Activated CD4-positive, alpha-beta T cell treated with anti-CD3 and anti-CD28 coated beads, Interleukin-2, amount 50 U/mL, for 4 hours (primary cell): ENCODE results near the gene HNRNPM.
A peak's percentile ranks its signal among the peaks of the same experiment; 100 is the strongest.
"Not testable (repeated sequence)": the region's sequence is repeated elsewhere in the genome, so short reads cannot be mapped to it uniquely, and the experiment has no call there.

Experiments
- DNase-seq, 2 experiments: peaks; one replicate each; pipeline ENCODE4 v3.0.0-alpha.2; 2020

HNRNPM gene

DNA sequence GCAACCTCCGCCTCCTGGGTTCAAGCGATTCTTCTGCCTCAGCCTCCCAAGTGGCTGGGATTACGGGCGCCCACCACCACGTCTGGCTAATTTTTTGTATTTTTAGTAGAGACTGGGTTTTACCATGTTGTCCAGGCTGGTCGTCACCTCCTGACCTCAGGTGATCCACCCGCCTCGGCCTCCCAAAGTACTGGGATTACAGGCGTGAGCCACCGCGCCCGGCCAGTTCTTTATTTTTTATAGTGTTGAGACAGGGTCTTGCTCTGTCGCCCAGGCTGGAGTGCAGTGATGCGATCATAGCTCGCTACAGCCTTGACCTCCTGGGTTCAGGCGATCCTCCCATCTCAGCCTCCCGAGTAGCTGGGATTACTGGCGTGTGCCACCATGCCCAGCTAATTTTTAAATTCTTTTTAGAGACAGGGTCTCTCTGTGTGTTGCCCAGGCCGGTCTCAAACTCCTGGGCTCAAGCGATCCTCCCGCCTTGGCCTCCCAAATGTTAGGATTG, 69.8 kb downstream of the HNRNPM start:
- DNase-seq, result not testable (repeated sequence)

DNA sequence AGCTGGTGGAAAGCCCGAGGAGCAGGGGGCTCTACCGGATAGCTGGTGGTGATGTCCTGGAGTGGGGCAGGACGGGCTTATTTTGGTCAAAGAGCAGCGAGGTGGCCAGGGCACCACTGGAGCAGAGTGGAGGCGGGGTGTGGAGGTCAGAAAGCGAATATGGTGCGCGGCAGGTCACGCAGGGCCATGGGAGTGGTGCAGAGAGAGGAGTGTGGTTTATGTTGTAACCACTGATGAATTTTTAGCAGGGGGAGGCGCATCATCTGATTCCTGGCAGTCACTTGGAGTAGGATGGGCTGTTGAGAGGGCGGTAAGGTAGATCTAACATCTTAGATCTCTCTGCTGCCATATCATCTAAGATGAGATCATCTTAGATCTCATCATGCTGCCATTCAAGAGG, 70.5 kb downstream of the HNRNPM start:
- DNase-seq, result peak; percentile 37 to 51

DNA sequence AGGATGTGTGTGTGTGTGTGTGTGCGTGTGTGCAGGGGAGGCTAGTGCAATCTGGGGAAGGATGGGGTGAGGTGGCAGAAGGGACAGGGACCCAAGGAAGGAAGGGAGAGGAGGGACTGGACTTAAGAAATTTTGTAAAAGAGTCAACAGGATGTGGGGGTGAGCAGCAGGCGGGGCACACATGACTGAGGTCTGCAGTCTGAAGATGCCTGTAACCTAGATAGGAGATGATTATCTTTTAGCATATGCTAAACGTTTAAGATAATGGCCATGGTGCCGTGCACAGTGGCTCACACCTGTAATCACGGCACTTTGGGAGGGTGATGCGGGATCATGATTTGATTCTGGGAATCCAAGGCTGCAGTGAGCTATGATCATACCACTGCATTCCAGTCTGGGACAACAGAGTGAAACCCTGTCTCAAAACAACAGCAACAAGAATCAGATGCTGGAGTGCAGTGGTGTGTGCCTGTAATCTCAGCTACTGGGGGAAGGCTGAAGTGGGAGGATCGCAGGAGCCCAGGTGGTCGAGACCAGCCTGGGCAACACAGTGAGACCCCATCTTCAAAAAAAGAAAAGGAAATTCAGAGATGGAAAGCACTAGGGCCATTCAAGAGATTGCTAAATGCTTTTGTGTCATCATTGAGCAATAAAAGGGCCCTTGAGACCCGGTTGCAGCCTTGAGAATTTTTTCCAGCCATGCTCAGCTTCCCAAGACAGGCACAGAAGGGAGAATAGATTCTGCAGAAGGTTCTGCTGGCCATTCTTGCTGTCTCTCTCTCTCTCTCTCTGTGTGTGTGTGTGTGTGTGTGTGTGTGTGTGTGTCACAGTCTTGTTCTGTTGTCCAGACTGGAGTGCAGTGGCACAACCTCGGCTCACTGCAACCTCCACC, 73.0 kb downstream of the HNRNPM start:
- DNase-seq, result peak in 1 of 2 experiments; percentile 21

DNA sequence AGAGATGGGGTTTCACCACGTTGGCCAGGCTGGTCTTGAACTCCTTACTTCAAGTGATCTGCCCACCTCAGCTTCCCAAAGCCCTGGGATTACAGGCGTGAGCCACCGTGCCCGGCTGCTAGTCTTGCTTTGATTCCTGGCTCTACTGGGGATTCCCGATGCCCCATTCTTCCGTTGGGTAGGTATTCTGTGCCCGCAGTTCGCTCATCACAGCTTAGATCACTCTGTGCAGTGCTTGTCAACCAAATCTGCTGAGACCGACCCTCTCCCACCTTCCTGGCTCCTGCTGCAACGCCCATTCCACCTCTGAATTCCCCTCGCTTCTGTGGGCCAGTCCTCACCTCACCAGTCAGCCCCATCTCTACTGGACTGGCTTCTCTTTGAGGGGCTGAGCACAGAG, 73.8 kb downstream of the HNRNPM start:
- DNase-seq, result no peak

DNA sequence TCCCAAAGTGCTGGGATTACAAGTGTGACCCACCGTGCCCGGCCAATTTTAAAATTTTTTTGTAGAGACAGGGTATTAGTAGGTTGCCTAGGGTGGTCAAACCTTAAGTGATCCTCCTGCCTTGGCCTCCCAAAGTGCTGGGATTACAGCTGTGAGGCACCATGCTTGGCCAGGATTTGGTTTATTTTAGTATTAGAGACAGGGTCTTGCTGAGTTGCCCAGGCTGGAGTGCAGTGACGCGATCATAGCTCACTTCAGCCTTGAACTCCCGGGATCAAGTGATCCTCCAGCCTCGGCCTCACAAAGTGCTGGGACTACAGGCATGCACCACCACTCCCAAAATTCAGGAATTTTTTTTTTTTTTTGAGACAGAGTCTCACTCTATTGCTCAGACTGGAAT, 74.6 kb downstream of the HNRNPM start:
- no peak for DNase-seq

DNA sequence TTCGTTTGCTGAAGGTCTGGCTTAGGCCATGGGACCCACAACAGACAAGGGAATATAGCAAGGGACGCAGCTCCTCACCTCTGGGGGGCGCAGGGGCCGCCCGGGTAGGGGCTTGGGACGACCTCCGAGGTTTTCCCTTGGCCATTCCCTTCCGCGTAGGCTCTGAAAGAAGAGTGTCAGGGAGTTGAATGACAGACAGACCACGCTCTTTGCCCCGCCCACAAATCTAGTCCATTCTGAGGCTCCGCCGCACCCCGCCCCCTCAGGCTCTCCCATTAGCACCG, 80.6 kb downstream of the HNRNPM start:
- no peak for DNase-seq

DNA sequence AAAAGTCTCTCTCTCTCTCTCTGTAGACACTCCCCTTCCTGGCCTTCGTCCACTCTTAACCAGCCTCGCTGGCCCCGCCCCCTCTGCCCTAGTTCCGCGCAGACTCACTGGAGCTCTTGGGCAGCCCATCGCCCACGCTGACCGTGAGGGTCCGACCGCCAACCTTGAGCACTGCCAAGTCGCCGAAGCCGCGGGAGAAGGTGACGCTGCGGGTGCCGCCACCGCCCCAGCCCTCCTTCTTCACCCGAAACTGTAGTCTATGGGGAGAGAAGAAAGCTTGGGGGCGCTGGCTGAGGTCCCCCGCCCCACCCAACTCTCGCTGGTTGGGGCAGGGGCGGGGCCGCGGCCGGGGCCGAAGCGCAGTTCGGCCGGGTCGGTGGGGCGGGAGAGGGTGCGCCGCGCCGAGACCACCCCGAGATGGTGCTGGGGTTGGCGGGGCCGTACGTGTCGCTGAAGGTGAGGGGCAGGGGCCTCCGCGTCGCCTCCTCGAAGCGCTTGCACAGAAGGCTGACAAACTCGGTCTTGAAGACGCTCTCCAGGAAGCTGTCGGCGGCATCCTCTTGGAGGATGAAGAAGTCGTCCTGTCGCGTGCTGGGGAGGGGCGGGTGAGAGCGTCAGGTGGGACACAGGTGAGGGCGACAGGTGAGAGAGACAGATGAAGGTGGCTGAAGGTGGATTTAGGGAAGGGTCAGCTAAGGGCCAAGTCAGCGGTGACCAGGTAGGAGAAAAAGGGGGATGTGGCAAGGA, 81.7 kb downstream of the HNRNPM start:
- no peak for DNase-seq

DNA sequence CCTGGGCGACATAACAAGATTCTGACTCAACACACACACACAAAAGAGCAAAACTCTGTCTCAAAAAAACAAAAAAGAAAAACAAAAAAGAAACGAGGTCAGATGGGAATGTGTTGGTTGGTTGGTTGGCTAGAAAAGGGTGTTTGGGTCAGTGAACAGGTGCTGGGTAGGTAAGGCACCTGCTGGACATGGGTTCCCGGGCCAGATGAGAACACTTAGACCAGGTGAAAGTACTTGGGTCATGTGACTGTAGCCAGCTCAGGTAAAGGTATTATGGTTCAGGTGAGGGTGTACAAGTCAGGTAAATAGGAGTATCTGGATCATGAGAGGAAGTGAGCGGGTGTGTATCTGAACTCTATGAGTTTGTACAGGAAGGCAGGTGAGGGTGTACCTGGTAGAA, 83.7 kb downstream of the HNRNPM start:
- no peak for DNase-seq

DNA sequence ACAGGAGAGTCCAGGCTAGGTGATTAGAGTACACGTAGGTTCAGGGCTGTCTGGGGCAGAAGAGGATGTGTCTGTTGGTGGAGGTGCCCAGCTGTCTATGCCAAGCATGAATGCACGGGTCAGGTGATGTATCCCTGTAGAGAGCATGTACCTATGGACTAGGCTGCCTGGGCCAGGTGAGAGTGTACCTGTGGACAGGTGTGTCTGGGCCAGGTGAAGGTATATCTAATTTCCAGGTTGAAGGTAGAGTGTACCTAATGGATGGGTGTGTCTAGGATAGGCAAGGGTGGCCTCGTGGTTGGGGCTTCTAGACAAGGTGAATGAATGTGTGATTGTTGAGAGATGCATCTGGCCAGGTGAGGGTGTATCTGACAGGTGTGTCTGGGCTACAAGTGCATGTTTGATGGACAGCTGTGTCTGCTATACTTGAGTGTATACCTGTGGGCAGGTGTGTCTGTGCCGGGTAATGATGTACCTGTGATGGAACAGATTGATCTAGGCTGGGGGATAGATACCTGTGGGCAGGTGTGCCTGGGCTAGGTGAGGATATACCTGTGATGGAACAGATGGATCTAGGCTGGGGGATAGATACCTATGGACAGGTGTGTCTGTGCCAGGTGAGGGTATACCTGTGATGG, 84.7 kb downstream of the HNRNPM start:
- no peak for DNase-seq

DNA sequence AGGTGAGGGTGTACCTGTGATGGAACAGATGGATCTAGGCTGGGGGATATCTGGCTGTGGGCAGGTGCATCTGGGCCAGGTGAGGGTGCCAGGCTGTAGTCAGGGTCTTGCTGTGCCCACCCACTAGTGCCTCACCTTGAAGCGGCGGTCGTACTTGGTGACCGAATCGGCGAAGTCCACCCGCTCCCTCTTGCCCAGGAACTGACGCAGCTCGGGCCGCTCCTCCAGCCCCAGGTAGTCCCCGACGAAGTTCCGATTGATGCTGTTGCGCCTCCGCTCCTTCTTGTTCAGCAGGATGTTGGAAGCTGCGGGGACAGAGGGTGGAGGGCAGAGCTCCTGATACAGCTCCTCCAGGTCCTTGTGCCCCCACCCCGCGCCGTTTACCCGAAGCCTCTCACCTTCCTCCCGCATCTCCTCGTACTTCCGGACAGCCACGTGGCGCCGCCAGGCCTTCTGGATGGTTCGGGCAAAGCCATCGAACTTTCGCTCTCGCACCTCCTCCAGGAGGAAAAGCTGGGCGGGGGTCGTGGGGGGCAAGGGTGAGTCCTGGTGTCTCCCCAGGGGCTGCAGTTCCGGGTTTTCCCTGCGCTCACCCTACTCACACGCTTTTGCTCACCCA, 85.4 kb downstream of the HNRNPM start:
- no peak for DNase-seq

DNA sequence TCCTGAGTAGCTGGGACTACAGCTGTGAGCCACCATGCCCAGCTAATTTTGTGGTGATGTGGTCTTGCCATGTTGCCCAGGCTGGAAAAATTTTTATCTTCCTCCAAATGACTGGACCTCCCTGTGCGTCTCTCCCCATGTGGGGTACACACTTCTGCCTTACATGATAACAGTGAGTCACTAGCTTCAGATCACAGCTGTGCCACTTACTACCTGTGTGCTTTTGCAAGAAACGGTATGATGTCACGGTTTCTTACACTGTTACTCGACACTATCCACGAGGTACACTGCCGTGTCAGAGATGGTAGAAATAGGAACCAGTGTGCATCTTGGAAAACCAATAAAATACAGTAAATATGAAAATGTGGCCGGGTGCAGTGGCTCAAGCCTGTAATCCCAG, 86.7 kb downstream of the HNRNPM start:
- DNase-seq, result no peak

DNA sequence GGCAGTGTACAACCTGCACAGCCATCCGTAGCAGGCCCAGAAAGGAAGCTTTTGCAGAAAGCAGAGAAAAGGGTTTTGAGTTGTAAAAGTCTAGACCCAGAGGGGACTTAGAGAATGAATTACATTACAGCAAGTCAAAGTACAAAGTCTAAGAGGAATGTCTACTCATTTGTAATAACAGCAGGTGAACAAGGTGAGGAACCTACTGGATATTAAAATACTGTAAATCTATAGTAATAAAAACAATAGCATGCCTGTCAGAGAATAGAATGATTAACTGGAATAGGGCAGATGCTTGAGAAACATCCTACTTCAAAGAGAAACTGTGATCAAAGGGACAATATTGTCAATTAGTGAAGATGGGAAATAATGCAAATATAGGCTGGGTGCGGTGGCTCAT, 87.5 kb downstream of the HNRNPM start:
- no peak for DNase-seq

DNA sequence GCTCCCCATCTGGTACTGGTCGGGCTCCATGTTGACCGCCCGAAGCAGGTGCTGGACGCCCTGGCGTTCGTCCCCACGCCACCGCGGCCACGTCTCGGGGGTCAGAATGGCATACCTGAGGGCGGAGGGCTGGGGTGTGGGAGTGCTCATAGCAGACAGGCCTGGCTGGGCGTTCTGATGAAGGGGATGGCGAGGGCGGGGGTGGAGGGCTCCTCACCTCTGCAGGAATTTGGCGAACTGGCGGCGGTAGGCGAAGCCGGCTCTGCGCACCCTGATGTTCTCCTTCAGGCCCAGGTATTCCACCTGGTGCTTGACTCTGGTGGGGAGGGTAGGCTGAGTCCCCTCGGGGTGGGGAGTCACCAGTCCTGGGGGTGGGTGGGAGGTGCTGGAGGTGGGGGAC, 91.5 kb downstream of the HNRNPM start:
- no peak for DNase-seq

DNA sequence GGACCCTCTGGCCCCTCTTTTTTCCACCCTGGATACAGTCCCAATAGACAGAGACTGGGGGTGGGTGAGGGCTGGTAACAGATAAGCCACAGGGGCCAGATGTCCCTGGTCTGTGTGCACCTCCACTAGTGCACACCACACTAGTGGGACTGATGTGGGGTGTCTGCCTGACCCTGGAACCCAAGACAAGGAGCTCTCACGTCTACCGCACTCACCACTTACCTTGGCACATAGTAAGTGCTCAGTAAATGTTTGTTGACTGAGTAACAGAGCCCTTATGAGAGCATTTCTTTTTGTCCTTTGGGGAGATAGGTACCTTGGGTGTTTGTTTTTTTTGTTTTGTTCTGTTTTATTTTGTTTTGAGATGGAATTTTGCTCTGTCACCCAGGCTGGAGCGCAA, 92.3 kb downstream of the HNRNPM start:
- no peak for DNase-seq
